Peyer's patch (tissue), 4 donors: ENCODE results near the gene CLNK. TPM values are rescaled to one million over a fixed set of nuclear protein-coding genes. Genes with fewer than 3 reads are reported as not detected.

ENCODE experiments used
- DNase-seq, 3 donors: peaks; one replicate each; pipeline ENCODE4 v3.0.0-alpha.2; 2017 to 2019
- H3K27ac ChIP-seq, 4 donors: fragments of 200-600 bp; sonication (generic); one replicate each; pipeline ENCODE4 v1.5.1; 2016 to 2019
- H3K27me3 ChIP-seq, 2 donors: fragments of 200-600 bp; sonication (generic); one replicate each; pipeline ENCODE4 v1.5.1; 2019
- H3K36me3 ChIP-seq, 3 donors: fragments of 200-600 bp; sonication (generic); one replicate each; pipeline ENCODE4 v1.5.1; 2016 to 2019
- H3K4me1 ChIP-seq, 4 donors: fragments of 200-600 bp; sonication (generic); one replicate each; pipeline ENCODE4 v1.5.1; 2016 to 2019
- H3K4me3 ChIP-seq, 4 donors: fragments of 200-600 bp; sonication (generic); 1 replicate in 3 of 4; 2 replicates in 1 of 4; pipeline ENCODE4 v1.5.1; 2016 to 2019; ENCODE audit warnings: mild to moderate bottlenecking in 1 of 4
- H3K9me3 ChIP-seq, 4 donors: fragments of 200-600 bp; sonication (generic); one replicate each; pipeline ENCODE4 v1.5.1; 2016 to 2019; ENCODE audit warnings: mild to moderate bottlenecking in 1 of 4
- CTCF ChIP-seq, 6 experiments: fragments of 450-650 bp in 4 of 6; fragments of 200-600 bp in 2 of 6; sonication (generic) in 1 of 6; IDR thresholded peaks; one replicate each; pipeline ENCODE4 v1.5.1; 2017 to 2019; ENCODE audit warnings: antibody characterized with exemption in 6 of 6, mild to moderate bottlenecking in 3 of 6, moderate library complexity in 1 of 6
- POLR2A ChIP-seq, 2 donors: fragments of 450-650 bp; IDR thresholded peaks; one replicate each; pipeline ENCODE4 v1.5.1; 2017; ENCODE audit warnings: antibody characterized with exemption in 2 of 2, mild to moderate bottlenecking in 2 of 2, moderate library complexity in 2 of 2
- total RNA-seq, 4 donors: library from RNA; depleted of rRNA; stranded (reverse); fragments of >200 nt; gene quantifications; one replicate each; pipeline ENCODE4 v1.1.0, GENCODE V29; 2016

Gene CLNK
- total RNA-seq, 4 donors from 2014 or later: 0.13 to 4.1 TPM; not detected in 2

DNA sequence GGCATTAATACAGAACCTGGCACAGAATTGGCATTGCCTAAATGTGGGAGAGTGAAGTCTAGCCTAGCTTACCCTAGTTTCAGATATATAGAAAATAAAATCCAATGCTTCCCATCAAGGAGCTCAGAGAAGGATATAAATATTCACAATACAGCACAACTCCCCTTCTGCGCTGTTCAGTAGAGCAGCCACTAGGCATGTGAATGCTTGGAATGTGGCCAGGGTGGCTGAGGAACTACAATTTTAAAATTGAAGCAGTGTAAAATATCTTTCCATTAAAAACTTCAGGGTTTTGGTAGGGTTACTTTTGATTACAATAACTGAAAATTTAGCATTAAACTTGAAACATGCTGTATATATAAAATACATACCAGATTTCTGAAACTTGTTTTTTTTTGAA lies 246.8 kb downstream of the CLNK start:
- Histone ChIP-seq H3K27ac (no peak overlapping the region), H3K9me3 (no peaks in the 10 kb centered on the region), H3K4me1 (no peaks in the 10 kb centered on the region), H3K36me3 (no peaks in the 10 kb centered on the region), H3K27me3 (no peaks in the 10 kb centered on the region), H3K4me3 (no peak overlapping the region)
- TF ChIP-seq POLR2A (IDR thresholded peaks at IDR 0.05) (no peak), CTCF (IDR thresholded peaks at IDR 0.05) (no peak)
- DNase-seq: no peak

Other genes starting within 250 kb of the CLNK start
- 10 to 100 TPM; 13.2 to 26.1 (median 19.7) TPM for gene ZNF518B, start 227.3 kb downstream of the CLNK start, total RNA-seq